Esophagus squamous epithelium (tissue), 4 donors: ENCODE data around the gene TSPAN18.

Source experiments
- POLR2A ChIP-seq, 4 donors: fragments of 450-650 bp; IDR thresholded peaks; one replicate each; pipeline ENCODE4 v1.6.1; 2017; ENCODE audit warnings: antibody characterized with exemption in 4 of 4, mild to moderate bottlenecking in 4 of 4, moderate library complexity in 3 of 4
- TF ChIP-seq, protein P1 (sequence below), 6 experiments: fragments of 450-650 bp in 4 of 6; fragments of 200-600 bp in 2 of 6; sonication (generic) in 2 of 6; IDR thresholded peaks; one replicate each; pipeline ENCODE4 v1.5.1; 2016 to 2019; ENCODE audit warnings: antibody characterized with exemption in 6 of 6, mild to moderate bottlenecking in 4 of 6, moderate library complexity in 4 of 6

DNA sequence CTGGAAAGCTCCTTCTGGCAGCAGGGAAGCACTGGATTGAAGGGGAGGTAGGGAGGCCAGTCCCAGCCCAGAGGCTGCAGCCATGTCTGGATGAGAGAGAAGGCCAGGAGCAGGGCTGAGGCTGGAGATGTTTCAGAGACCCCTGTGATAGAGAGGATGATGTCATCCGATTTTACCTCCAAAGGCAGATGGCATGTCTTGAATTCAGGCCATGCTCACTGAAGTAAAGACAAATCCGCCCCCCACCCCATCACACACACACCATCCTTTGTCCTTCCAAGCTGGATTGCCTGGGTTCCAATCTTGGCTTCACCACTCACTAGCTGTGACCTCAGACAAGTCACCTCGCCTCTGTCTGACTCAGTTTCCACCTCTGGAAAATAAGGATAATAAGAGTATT is 176.8 kb downstream of the TSPAN18 start:
- TF ChIP-seq, protein P1, sequence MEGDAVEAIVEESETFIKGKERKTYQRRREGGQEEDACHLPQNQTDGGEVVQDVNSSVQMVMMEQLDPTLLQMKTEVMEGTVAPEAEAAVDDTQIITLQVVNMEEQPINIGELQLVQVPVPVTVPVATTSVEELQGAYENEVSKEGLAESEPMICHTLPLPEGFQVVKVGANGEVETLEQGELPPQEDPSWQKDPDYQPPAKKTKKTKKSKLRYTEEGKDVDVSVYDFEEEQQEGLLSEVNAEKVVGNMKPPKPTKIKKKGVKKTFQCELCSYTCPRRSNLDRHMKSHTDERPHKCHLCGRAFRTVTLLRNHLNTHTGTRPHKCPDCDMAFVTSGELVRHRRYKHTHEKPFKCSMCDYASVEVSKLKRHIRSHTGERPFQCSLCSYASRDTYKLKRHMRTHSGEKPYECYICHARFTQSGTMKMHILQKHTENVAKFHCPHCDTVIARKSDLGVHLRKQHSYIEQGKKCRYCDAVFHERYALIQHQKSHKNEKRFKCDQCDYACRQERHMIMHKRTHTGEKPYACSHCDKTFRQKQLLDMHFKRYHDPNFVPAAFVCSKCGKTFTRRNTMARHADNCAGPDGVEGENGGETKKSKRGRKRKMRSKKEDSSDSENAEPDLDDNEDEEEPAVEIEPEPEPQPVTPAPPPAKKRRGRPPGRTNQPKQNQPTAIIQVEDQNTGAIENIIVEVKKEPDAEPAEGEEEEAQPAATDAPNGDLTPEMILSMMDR (IDR thresholded peaks at IDR 0.05), result no peak
- TF ChIP-seq POLR2A (IDR thresholded peaks at IDR 0.05), result no peak
